LNCaP clone FGC (cell line): ENCODE data around the gene NEK8.

ENCODE experiments used
- DNase-seq: peaks from one replicate; pipeline ENCODE4 v3.0.0-alpha.2; 2011; ENCODE audit warnings: low read depth
- H3K4me3 ChIP-seq: 2 replicates; pipeline ENCODE4 v1.5.1; 2011; ENCODE audit warnings: mild to moderate bottlenecking, low read depth, low read length, control low read depth
- CTCF ChIP-seq: IDR thresholded peaks from 2 replicates; pipeline ENCODE4 v1.5.1; 2012; ENCODE audit warnings: mild to moderate bottlenecking; ENCODE audit not compliant: control insufficient read depth, insufficient read depth; ENCODE audit errors: extremely low read depth

The NEK8 gene

GRCh38 chr17:28722417-28723158 lies 6.0 kb upstream of the NEK8 start:
- no peak for TF ChIP-seq CTCF
- no peak for DNase-seq
- H3K4me3 ChIP-seq, result peak overlapping the region; percentile 100

- no peak overlapping the region; the same call in 1 of the 2 replicates for H3K4me3 ChIP-seq
- TF ChIP-seq CTCF, result no peak
Measured at GRCh38 chr17:28723159-28723835, 5.3 kb upstream of the NEK8 start.

GRCh38 chr17:28723836-28724499 lies 4.6 kb upstream of the NEK8 start:
- DNase-seq, result peak; percentile 45
- peak overlapping the region; percentile 81 for H3K4me3 ChIP-seq

More at GRCh38 chr17:28723159-28723835, 5.3 kb upstream of the NEK8 start:
- DNase-seq, result no peak

- DNase-seq, result no peak
- TF ChIP-seq CTCF, result no peak
Measured at GRCh38 chr17:28724500-28725165, 4.0 kb upstream of the NEK8 start.

GRCh38 chr17:28725166-28725659 lies 3.4 kb upstream of the NEK8 start:
- no peak for DNase-seq
- H3K4me3 ChIP-seq, result peak overlapping the region; percentile 81
- TF ChIP-seq CTCF, result no peak

More at GRCh38 chr17:28724500-28725165, 4.0 kb upstream of the NEK8 start:
- H3K4me3 ChIP-seq, result peak overlapping the region; percentile 81

GRCh38 chr17:28725660-28726225 lies 2.8 kb upstream of the NEK8 start:
- no peak for DNase-seq

More at GRCh38 chr17:28725660-28726225, 2.8 kb upstream of the NEK8 start:
- H3K4me3 ChIP-seq, result peak overlapping the region; percentile 81
- TF ChIP-seq CTCF, result no peak
